HepG2 (cell line): ENCODE data around the gene PDZRN4. TPM values are rescaled to one million over a fixed set of nuclear protein-coding genes. Genes with fewer than 3 reads are reported as not detected.

Experiments used
- ATAC-seq: fragments of 200-7000 bp; cut with Tn5 transposase; 3 replicates; pipeline ENCODE4 v1.9.1; 2020; ENCODE audit warnings: mild to moderate bottlenecking, moderate library complexity
- BruUV-seq: library from RNA; stranded (reverse); fragments of 400-500 nt; replicated peaks from 2 replicates; lab custom pipeline; 2021; lab: Mats Ljungman, UMichigan
- CTCF ChIA-PET: fragments of 300-600 bp; formaldehyde crosslinking; extraction: SDS; loops from one replicate; lab custom pipeline; 2021; ENCODE audit warnings: low total read pairs, inconsistent platforms, low intra/inter-chr PET ratio; lab: Yijun Ruan, JAX
- POLR2A ChIA-PET: fragments of 350-600 bp; sonication (Branson Sonifier 250); formaldehyde crosslinking; loops from one replicate; lab custom pipeline; 2020; ENCODE audit warnings: antibody characterized with exemption, inconsistent platforms; lab: Yijun Ruan, JAX
- DNase-seq: peaks from one replicate; pipeline ENCODE4 v3.0.0-alpha.2; 2015; ENCODE audit warnings: low spot score
- FAIRE-seq: peaks from 3 replicates; lab custom pipeline; 2011; peaks lifted over from hg19 to GRCh38; lab: Jason Lieb, UNC
- H2AFZ ChIP-seq: one replicate; pipeline ENCODE4 v1.6.1; 2011; ENCODE audit warnings: low read length, inconsistent platforms
- H3K27ac ChIP-seq: fragments of 300-600 bp; 3 replicates; pipeline ENCODE4 v1.8.0; 2011; ENCODE audit warnings: mixed run types, mild to moderate bottlenecking, mixed read lengths, low read length, inconsistent platforms; ENCODE audit not compliant: insufficient read depth; ENCODE audit errors: extremely low read length
- H3K27me3 ChIP-seq, 2 experiments: fragments of 200-600 bp in 1 of 2; 2 replicates in 1 of 2; 3 replicates in 1 of 2; pipeline versions ENCODE4 v1.6.0 to v1.8.0; 2011; ENCODE audit warnings: low read length in 2 of 2, mild to moderate bottlenecking in 2 of 2, moderate library complexity in 2 of 2, inconsistent platforms in 1 of 2; ENCODE audit not compliant: insufficient read depth in 2 of 2, control insufficient read depth in 1 of 2
- H3K36me3 ChIP-seq, 2 experiments: fragments of 200-600 bp in 1 of 2; replicated peaks in 1 of 2; 2 replicates in 1 of 2; 3 replicates in 1 of 2; pipeline versions ENCODE4 v1.5.1 to v1.8.0; 2011; ENCODE audit warnings: low read length in 2 of 2, inconsistent platforms in 1 of 2; ENCODE audit not compliant: insufficient read depth in 2 of 2, control insufficient read depth in 1 of 2
- H3K4me1 ChIP-seq: 2 replicates; pipeline ENCODE4 v1.5.1; 2012; ENCODE audit warnings: low read length, inconsistent platforms; ENCODE audit not compliant: insufficient read depth
- H3K4me2 ChIP-seq: 2 replicates; pipeline ENCODE4 v1.6.0; 2011; ENCODE audit warnings: low read depth, low read length, inconsistent platforms
- H3K4me3 ChIP-seq, 3 experiments: fragments of 200-600 bp in 1 of 3; sonication (generic), shearing (Covaris generic) in 1 of 3; replicated peaks in 1 of 3; 2 replicates each; pipeline ENCODE4 v1.5.1; 2011 to 2016; ENCODE audit warnings: low read length in 3 of 3, inconsistent platforms in 2 of 3, low read depth in 2 of 3, mild to moderate bottlenecking in 2 of 3, control low read depth in 1 of 3, mixed read lengths in 1 of 3; ENCODE audit not compliant: insufficient read depth in 1 of 3
- H3K79me2 ChIP-seq: one replicate; pipeline ENCODE4 v1.6.1; 2011; ENCODE audit warnings: low read length, inconsistent platforms; ENCODE audit not compliant: insufficient read depth
- H3K9ac ChIP-seq: 2 replicates; pipeline ENCODE4 v1.6.0; 2011; ENCODE audit warnings: mild to moderate bottlenecking, low read depth, low read length, inconsistent platforms; ENCODE audit not compliant: insufficient read depth
- H3K9me3 ChIP-seq: 2 replicates; pipeline ENCODE4 v1.5.1; 2012; ENCODE audit warnings: mild to moderate bottlenecking, low read length
- H4K20me1 ChIP-seq: 2 replicates; pipeline ENCODE4 v1.6.0; 2011; ENCODE audit warnings: inconsistent platforms, mild to moderate bottlenecking, low read length, moderate library complexity; ENCODE audit not compliant: insufficient read depth
- HDAC6 ChIP-seq: fragments of 200-600 bp; sonication (generic); IDR thresholded peaks from 2 replicates; pipeline ENCODE4 v1.7.0; 2017; ENCODE audit warnings: mild to moderate bottlenecking, antibody characterized with exemption, low read length, low read depth
- NFYC ChIP-seq: IDR thresholded peaks from 2 replicates; pipeline ENCODE4 v1.6.1; 2016; ENCODE audit warnings: missing genetic modification reagents, missing compliant biosample characterization
- SALL1 ChIP-seq: sonication (generic); formaldehyde crosslinking; IDR thresholded peaks from 2 replicates; pipeline ENCODE4 v1.8.0; 2022; ENCODE audit warnings: mild to moderate bottlenecking, missing genetic modification reagents
- SOX13 ChIP-seq, 3 experiments: fragments of 450-650 bp in 1 of 3; sonication (generic) in 1 of 3; formaldehyde crosslinking in 1 of 3; IDR thresholded peaks in 2 of 3; conservative IDR thresholded peaks in 1 of 3; 2 replicates each; pipeline versions ENCODE4 v1.5.0 to v1.6.1; 2016 to 2020; ENCODE audit warnings: antibody characterized with exemption in 1 of 3, mild to moderate bottlenecking in 1 of 3, missing compliant biosample characterization in 1 of 3, missing genetic modification reagents in 1 of 3, moderate library complexity in 1 of 3
- ZNF180 ChIP-seq: sonication (generic); formaldehyde crosslinking; IDR thresholded peaks from 2 replicates; pipeline ENCODE4 v1.4.0; 2020; ENCODE audit warnings: low read depth, missing genetic modification reagents, borderline replicate concordance
- ZNF274 ChIP-seq: sonication (generic); formaldehyde crosslinking; IDR thresholded peaks from 2 replicates; pipeline ENCODE4 v1.5.1; 2020; ENCODE audit warnings: mild to moderate bottlenecking, missing genetic modification reagents
- ZNF547 ChIP-seq: sonication (generic); formaldehyde crosslinking; IDR thresholded peaks from 2 replicates; pipeline ENCODE4 v1.5.1; 2020; ENCODE audit warnings: mild to moderate bottlenecking, missing genetic modification reagents
- ZNF747 ChIP-seq: sonication (generic); formaldehyde crosslinking; IDR thresholded peaks from 2 replicates; pipeline ENCODE4 v1.8.1; 2023; ENCODE audit warnings: missing genetic modification reagents, mild to moderate bottlenecking, borderline replicate concordance
- ZNF782 ChIP-seq: sonication (generic); formaldehyde crosslinking; IDR thresholded peaks from 2 replicates; pipeline ENCODE4 v1.4.0; 2020; ENCODE audit warnings: missing genetic modification reagents, mild to moderate bottlenecking, borderline replicate concordance
- ZNF800 ChIP-seq: sonication (generic); formaldehyde crosslinking; IDR thresholded peaks from 2 replicates; pipeline ENCODE4 v1.4.0; 2020; ENCODE audit warnings: missing genetic modification reagents
- WGBS: methylation state at CpG from one replicate; pipeline ENCODE4 v1.1.6; 2017; ENCODE audit warnings: low lambda C conversion rate; 5-methylcytosine and 5-hydroxymethylcytosine counted together
- in situ Hi-C: cut with HindIII; loops from 2 replicates; pipeline ENCODE4 v1.10.0; 2017; ENCODE audit warnings: low pct_unique_long_range_greater_than_20kb; ENCODE audit not compliant: extremely low pct_ligation_motif_present
- intact Hi-C: fragments of 100-400 bp; cut with micrococcal nuclease; formaldehyde crosslinking; loops from one replicate; pipeline ENCODE4 v1.10.0; 2022; ENCODE audit not compliant: unreplicated experiment
- polyA plus RNA-seq, 8 experiments: library from polyadenylated mRNA; depleted of rRNA in 3 of 8; stranded (reverse) in 7 of 8; unstranded in 1 of 8; fragments of >200 nt; fragmentation: Illumina TruSeq in 4 of 8; extraction: Trizol in 4 of 8; gene quantifications; 2 replicates each; pipeline versions ENCODE4 v1.2.1 to v1.2.3, GENCODE V29; 2011 to 2016; ENCODE audit warnings: low read depth in 4 of 8, missing spikeins in 1 of 8, mixed read lengths in 1 of 8; ENCODE audit not compliant: insufficient read depth in 1 of 8
- total RNA-seq, 5 experiments: library from RNA; depleted of rRNA; stranded (reverse); fragments of >200 nt; fragmentation: Illumina TruSeq; extraction: Trizol; gene quantifications; 2 replicates each; pipeline ENCODE4 v1.2.3, GENCODE V29; 2016; ENCODE audit warnings: low read depth in 1 of 5

The PDZRN4 gene
- total and polyA plus RNA-seq, 2 of the 13 experiments (the other 11 are each of a cell fraction or from before 2014, with no cell fraction given), result not detected

DNA sequence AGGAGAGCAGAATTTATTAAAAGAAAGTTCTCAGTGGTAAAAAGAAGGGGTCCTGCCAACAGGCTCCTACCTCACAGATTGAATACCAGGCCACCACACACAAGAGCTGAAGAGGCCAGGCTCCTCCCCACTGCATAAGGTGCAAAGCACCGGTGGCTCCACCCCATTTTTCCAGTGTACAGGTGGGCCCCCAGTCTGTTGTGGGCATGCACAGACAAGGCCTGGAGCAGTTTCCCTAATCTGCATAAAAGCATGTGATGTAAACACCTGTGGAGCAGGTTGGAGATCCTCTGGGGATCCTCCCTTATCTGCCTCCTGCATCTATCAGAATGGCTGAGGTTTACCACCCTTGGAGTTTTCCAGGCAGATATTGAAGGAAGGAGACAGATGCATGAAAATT is 45.7 kb upstream of the PDZRN4 start (continued):
- TF ChIP-seq ZNF800 (CRISPR knock-in tag) (no peak), ZNF747 (CRISPR knock-in tag) (no peak), ZNF274 (CRISPR knock-in tag) (no peak), SOX13 (IDR thresholded peaks at IDR 0.05) (no peak), SOX13 (CRISPR knock-in tag; conservative IDR thresholded peaks at IDR 0.05 in 1 of 2, IDR thresholded peaks at IDR 0.05 in 1 of 2) (no peak), ZNF180 (CRISPR knock-in tag) (no peak), NFYC (no peak)

DNA sequence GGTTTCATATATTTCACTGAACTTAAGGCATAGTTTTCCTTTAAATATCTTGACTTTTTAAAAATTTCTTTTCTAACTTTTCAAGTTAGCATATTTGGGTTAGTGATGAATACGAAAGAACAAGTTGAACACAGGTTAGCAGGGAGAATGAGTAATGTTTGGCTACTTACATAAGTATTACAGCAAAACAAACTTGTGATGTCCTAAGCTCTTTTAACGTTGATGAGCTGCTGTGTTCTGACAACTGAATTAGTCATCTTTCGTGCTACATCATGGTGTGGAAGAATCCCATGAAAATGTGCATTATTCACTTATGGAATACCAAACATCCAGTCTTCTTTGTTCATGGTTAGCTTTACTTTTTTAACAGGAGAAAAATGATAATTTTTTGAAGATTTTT is 36.3 kb upstream of the PDZRN4 start:
- Histone ChIP-seq H3K36me3 (no peaks in the 10 kb centered on the region), H3K4me2 (no peak overlapping the region), H3K27ac (no peak overlapping the region), H3K9ac (no peak overlapping the region), H3K79me2 (no peaks in the 10 kb centered on the region), H4K20me1 (no peaks in the 10 kb centered on the region), H3K27me3 (no peaks in the 10 kb centered on the region; a peak in 1 of 5 replicates)
- in situ Hi-C loops, result no loop called here
- POLR2A ChIA-PET, result no interaction called here
- FAIRE-seq, result no peak
- no TSS peak for BruUV-seq
- no peak for DNase-seq
- TF ChIP-seq HDAC6 (no peak), ZNF782 (CRISPR knock-in tag) (no peak), ZNF547 (CRISPR knock-in tag) (no peak), SALL1 (CRISPR knock-in tag) (no peak)
- TF ChIP-seq, all 625 proteins: peak for 0
- no peak overlapping the region for H3K4me3 ChIP-seq
- under 1% methylated on average over 3 of the region's 3 CpGs for WGBS
- ATAC-seq, result no peak
- no peak overlapping the region for H2AFZ ChIP-seq
- intact Hi-C loops, result no loop called here
- peaks cover 6% of the 10 kb centered on the region; the same call in 1 of the 2 replicates for H3K9me3 ChIP-seq
- CTCF ChIA-PET, result no interaction called here
- no peaks in the 10 kb centered on the region for H3K4me1 ChIP-seq
